Caki2 (cell line): ENCODE data around the gene DPP3. TPM values are rescaled to one million over a fixed set of nuclear protein-coding genes. Genes with fewer than 3 reads are reported as not detected.

Source experiments
- DNase-seq: peaks from one replicate; pipeline ENCODE4 v3.0.0-alpha.2; 2015; ENCODE audit warnings: low read depth
- in situ Hi-C: cut with HindIII; loops from 2 replicates; pipeline ENCODE4 v1.10.0; 2016; ENCODE audit warnings: low sequenced_read_pairs, low pct_unique_long_range_greater_than_20kb, mixed read lengths
- total RNA-seq: library from RNA; depleted of rRNA; stranded (reverse); fragments of >200 nt; shearing (Covaris generic); gene quantifications from 2 replicates; pipeline ENCODE4 v1.2.3, GENCODE V29; 2014; ENCODE audit warnings: low replicate concordance

Gene DPP3
- total RNA-seq, 1 experiment from 2014 or later, result 59.9 TPM

GRCh38 chr11:66476841-66477251 lies 3.4 kb upstream of the DPP3 start:
- no peak for DNase-seq
- in situ Hi-C loops, result no loop called here

DNA sequence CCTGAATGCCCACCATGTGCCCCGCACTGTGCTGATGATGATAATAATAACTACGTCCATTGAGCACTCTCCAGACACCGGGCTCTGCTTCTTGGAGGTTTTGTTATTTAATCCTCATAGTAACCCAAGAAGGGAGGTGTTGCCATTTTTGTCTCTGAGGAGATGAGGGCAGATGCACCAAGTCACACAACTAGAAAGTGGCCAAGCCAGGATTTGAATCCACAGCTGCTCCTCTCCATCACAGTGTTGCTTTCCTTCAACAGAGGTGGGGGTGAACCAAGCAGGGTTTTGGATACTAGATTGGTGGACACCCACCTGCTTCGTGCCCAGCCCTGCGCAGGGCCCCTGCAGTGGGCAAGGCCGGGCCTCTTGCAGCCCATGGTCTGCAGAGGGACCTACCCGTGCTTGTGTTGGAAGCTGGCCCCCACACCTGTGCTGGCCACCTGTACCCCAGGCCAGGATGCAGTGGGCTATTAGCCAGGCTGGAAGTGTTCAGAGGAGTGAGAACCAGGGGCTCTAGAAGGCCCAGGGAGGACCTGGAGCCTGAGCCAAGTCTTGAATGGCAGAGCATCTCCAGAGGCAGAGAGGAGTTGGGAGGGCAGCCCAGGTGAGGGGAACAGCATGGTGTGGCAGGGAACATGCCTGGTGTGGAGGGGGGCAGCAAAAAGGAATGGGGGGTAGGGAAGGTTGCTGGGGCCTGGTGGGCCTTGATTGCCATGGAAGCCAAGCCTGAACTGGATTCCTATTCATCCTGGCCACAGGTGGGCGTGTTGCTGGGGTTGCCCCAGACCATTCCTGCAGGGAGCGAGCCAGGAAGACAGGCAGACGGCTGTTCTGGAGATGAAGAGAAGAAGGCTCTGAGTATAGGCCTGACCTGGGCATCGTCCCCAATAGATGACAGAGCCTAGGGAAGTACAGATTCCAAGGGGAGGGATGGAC lies 2.7 kb upstream of the DPP3 start:
- in situ Hi-C loops, result no loop called here

GRCh38 chr11:66478729-66479393 lies 1.4 kb upstream of the DPP3 start:
- in situ Hi-C loops, result no loop called here
- DNase-seq, result peak; percentile 21

More for the DNA sequence above, 2.7 kb upstream of the DPP3 start:
- DNase-seq, result no peak

GRCh38 chr11:66479394-66480116 lies 679 bp upstream of the DPP3 start:
- DNase-seq, result no peak
- in situ Hi-C loops, result no loop called here

- in situ Hi-C loops, result no loop called here
Observed at GRCh38 chr11:66484806-66485380, 4.7 kb downstream of the DPP3 start.

DNA sequence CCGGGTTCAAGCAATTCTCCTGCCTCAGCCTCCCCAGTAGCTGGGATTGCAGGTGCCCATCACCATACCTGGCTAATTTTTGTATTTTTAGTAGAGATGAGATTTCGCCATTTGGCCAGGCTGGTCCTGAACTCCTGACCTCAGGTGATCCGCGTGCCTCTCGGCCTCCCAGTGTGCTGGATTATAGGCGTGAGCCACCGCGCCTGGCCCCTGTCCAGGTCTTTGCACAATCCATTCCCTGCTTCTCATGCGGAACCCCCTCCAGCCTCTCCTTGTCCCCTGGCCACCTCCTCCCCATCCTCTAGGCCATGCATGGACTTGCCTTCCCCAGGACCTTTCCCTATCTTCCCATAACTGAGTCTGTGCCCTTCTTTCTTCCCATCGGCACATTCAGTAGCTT lies 8.7 kb downstream of the DPP3 start:
- in situ Hi-C loops, result no loop called here

More at GRCh38 chr11:66484806-66485380, 4.7 kb downstream of the DPP3 start:
- DNase-seq, result no peak

DNA sequence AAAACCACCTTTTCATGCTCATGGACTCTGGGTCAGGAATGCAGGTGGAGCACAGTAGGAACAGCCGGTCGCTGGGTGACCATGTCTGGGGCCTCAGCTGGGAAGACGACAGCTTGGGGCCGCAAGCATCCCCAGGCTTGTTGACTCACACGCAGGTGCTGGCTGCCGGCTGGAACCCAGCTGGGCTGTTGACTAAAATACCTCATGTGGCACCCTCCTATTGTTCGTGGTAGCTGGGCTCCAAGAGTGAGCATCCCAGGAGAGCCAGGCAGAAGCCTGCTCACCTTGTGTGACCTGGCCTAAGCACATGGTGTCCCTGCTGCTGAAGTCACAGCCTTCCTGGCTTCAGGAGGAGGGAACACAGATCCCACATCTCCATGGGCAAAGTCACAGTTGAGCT lies 9.4 kb downstream of the DPP3 start:
- in situ Hi-C loops, result no loop called here
- no peak for DNase-seq

More for the DNA sequence above, 8.7 kb downstream of the DPP3 start:
- DNase-seq, result no peak

GRCh38 chr11:66491315-66491935 lies 11.2 kb downstream of the DPP3 start:
- DNase-seq, result no peak
- in situ Hi-C loops, result no loop called here

DNA sequence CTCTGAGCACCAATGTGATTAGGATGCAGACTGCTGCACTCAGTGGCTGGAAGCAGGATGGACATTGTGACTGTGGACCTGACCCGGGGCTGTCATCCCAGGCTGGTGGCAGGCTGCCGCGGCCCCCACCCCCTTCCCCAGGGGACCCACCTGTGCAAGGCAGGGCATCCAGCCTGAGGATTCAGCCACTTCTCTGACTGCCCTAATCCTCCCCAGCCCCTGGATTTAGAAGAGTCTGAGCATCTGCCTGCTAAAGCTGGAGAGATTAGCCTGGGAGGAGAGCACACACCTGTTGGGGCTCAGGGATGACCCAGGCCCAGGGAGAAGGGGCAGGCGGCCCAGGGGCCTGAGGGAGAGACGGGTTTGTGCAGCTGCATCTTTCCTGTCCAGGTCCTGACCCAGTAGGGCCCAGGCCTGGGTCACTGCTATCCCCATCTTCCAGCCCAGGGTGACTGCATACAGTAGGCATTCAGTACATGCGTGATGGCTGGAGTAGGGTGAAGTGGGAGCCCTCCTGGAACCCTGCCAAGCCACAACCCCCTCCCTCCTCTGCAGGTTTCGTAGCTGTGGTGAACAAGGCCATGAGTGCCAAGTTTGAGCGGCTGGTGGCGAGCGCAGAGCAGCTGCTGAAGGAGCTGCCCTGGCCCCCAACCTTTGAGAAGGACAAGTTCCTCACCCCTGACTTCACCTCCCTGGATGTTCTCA lies 12.1 kb downstream of the DPP3 start:
- no peak for DNase-seq
- in situ Hi-C loops, result no loop called here

GRCh38 chr11:66493130-66493529 lies 12.9 kb downstream of the DPP3 start:
- in situ Hi-C loops, result no loop called here
- no peak for DNase-seq

DNA sequence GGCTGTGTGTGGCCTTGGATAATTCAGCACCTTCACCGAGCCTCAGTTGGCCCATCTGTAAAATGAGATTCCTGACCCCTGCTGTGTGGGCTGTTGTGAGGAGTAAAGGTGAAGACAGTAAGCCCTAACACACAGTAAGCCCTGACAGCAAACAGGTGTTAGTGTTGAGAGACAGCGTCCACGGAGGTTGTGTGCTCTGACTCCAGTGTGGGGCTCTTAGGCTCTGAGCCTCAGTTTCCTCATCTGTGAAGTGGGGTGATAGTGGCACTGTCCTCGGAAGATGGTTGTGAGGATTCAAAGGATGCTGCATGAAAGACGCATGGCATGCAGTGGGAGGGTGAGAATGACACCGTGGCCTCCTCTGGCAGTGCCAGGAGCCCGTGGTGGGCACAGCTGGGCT lies 14.2 kb downstream of the DPP3 start:
- in situ Hi-C loops, result no loop called here

DNA sequence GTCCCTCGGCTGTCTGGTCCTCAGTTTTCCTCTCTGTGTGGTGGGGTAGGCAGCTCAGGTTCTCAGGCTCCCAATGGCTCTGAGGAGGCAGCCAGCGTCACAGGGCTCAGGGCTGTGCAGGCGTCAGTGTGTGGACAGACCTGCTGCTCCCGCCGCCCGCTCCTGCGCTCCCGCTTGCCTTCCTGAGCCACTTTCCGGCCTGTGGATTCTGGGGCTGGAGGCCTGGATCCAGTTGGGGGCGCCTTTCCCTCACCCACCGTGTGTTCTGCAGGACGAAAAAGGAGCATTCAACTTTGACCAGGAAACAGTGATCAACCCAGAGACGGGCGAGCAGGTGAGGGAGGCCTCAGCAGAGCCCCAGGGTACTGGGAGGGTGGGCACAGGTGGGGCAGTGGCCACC lies 14.7 kb downstream of the DPP3 start:
- in situ Hi-C loops, result no loop called here
- DNase-seq, result no peak

More for the DNA sequence above, 14.2 kb downstream of the DPP3 start:
- no peak for DNase-seq

DNA sequence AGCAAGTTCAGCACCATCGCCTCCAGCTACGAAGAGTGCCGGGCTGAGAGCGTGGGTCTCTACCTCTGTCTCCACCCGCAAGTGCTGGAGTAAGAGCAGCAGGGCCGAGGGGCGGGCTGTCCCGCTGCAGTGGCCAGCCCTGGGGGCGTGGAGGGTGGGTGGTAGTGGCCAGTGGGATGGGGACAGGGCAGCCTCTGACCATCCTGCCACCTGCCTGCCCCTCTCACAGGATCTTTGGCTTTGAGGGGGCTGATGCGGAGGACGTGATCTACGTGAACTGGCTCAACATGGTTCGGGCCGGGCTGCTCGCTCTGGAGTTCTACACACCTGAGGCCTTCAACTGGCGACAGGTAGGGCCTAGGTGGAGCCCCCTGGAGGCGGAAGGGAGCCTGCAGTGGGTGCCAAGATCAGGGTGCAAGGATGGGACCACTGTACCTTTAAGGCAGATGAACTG lies 15.2 kb downstream of the DPP3 start:
- DNase-seq, result no peak
- in situ Hi-C loops, result no loop called here

- no peak for DNase-seq
- in situ Hi-C loops, result no loop called here
Observed at GRCh38 chr11:66497206-66497605, 17.0 kb downstream of the DPP3 start.

DNA sequence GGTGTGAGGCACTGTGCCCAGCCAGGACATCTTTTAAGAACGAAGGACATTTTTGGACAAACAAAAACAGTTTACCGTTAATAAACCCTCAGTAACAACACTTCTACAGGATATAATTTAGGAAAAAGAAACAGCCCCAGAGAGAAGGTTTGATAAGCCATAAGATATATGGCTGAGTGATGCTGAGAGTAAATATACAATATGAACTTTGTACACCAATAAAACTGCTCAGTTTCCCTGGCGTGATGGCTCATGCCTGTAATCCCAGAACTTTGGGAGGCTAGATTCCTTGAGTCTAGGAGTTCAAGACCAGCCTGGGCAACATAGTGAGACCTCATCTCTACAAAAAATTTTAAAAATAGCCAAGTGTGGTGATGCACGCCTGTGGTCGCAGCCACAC lies 18.3 kb downstream of the DPP3 start:
- no peak for DNase-seq
- in situ Hi-C loops, result no loop called here

DNA sequence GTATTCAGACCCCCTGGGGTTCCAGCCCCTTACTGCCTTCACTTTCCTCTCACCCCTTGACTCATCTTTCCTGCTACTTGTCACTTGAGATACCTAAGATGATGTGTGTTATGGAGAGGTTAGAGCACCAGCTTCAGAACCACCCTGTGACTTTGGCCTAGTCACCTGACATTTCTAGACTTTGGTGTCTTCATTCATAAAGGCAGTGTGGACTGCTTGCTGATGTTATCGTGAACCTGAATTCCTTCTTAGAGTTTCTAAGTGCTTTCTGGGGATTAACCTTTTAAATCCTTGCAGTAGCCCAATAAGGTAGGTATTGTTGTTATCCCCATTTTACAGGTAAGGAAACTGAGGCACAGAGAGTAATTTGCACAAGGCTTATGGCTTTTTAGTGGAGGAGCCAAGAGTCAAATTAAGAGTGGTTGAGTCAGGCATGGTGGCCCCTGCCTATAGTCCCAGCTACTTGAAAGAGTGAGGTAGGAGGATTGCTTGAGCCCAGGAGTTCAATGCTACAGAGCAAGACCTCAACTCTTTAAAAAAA lies 25.1 kb downstream of the DPP3 start:
- DNase-seq, result no peak
- in situ Hi-C loops, result no loop called here

GRCh38 chr11:66509131-66509561 lies 28.9 kb downstream of the DPP3 start:
- in situ Hi-C loops, result no loop called here
- no peak for DNase-seq
